Measurements from ENCODE around the gene WDR1.

Gene WDR1

GRCh38 chr4:10157478-10158332 lies 41.1 kb upstream of the WDR1 start:
- no peak overlapping the region for H3K9ac ChIP-seq (ENCODE audit: low read depth in 1 of 2, low read length in 2 of 2)
- no peaks in the 10 kb centered on the region for H3K36me3 ChIP-seq (ENCODE audit: control insufficient read depth in 2 of 2, insufficient read depth in 2 of 2, low read length in 2 of 2)
- no peak overlapping the region for H3K27ac ChIP-seq (ENCODE audit: low read depth in 2 of 2, low read length in 2 of 2)
- H3K27me3 ChIP-seq (ENCODE audit: control insufficient read depth in 2 of 2, insufficient read depth in 2 of 2, low read length in 2 of 2): no peaks in the 10 kb centered on the region
- peaks cover 0 to 4% of the 10 kb centered on the region in 2 donors for H3K4me1 ChIP-seq (ENCODE audit: control insufficient read depth in 2 of 2, insufficient read depth in 2 of 2, low read length in 2 of 2)
- no peak overlapping the region for H3K4me3 ChIP-seq (ENCODE audit: low read length in 2 of 2)
- H3K9me3 ChIP-seq (ENCODE audit: control insufficient read depth in 2 of 2, low read length in 2 of 2): no peaks in the 10 kb centered on the region

- Histone ChIP-seq H3K9ac (ENCODE audit: low read depth in 1 of 2, low read length in 2 of 2) (no peak overlapping the region), H3K9me3 (ENCODE audit: control insufficient read depth in 2 of 2, low read length in 2 of 2) (no peaks in the 10 kb centered on the region), H3K27me3 (ENCODE audit: control insufficient read depth in 2 of 2, insufficient read depth in 2 of 2, low read length in 2 of 2) (peaks cover 0 to 2% of the 10 kb centered on the region in 2 donors), H3K27ac (ENCODE audit: low read depth in 2 of 2, low read length in 2 of 2) (no peak overlapping the region), H3K4me1 (ENCODE audit: control insufficient read depth in 2 of 2, insufficient read depth in 2 of 2, low read length in 2 of 2) (no peaks in the 10 kb centered on the region), H3K4me3 (ENCODE audit: low read length in 2 of 2) (no peak overlapping the region), H3K36me3 (ENCODE audit: control insufficient read depth in 2 of 2, insufficient read depth in 2 of 2, low read length in 2 of 2) (no peaks in the 10 kb centered on the region)
Measured at GRCh38 chr4:10154241-10154640, 37.6 kb upstream of the WDR1 start.

GRCh38 chr4:10153161-10153560 lies 36.6 kb upstream of the WDR1 start:
- Histone ChIP-seq H3K9ac (ENCODE audit: low read depth in 1 of 2, low read length in 2 of 2) (no peak overlapping the region), H3K9me3 (ENCODE audit: control insufficient read depth in 2 of 2, low read length in 2 of 2) (no peaks in the 10 kb centered on the region), H3K4me1 (ENCODE audit: control insufficient read depth in 2 of 2, insufficient read depth in 2 of 2, low read length in 2 of 2) (no peaks in the 10 kb centered on the region), H3K27me3 (ENCODE audit: control insufficient read depth in 2 of 2, insufficient read depth in 2 of 2, low read length in 2 of 2) (peaks cover 0 to 2% of the 10 kb centered on the region in 2 donors), H3K27ac (ENCODE audit: low read depth in 2 of 2, low read length in 2 of 2) (no peak overlapping the region), H3K4me3 (ENCODE audit: low read length in 2 of 2) (no peak overlapping the region), H3K36me3 (ENCODE audit: control insufficient read depth in 2 of 2, insufficient read depth in 2 of 2, low read length in 2 of 2) (no peaks in the 10 kb centered on the region)

- Histone ChIP-seq H3K4me3 (ENCODE audit: low read length in 2 of 2) (no peak overlapping the region), H3K9me3 (ENCODE audit: control insufficient read depth in 2 of 2, low read length in 2 of 2) (no peaks in the 10 kb centered on the region), H3K4me1 (ENCODE audit: control insufficient read depth in 2 of 2, insufficient read depth in 2 of 2, low read length in 2 of 2) (no peaks in the 10 kb centered on the region), H3K27me3 (ENCODE audit: control insufficient read depth in 2 of 2, insufficient read depth in 2 of 2, low read length in 2 of 2) (peaks cover 0 to 2% of the 10 kb centered on the region in 2 donors), H3K27ac (ENCODE audit: low read depth in 2 of 2, low read length in 2 of 2) (no peak overlapping the region), H3K36me3 (ENCODE audit: control insufficient read depth in 2 of 2, insufficient read depth in 2 of 2, low read length in 2 of 2) (no peaks in the 10 kb centered on the region), H3K9ac (ENCODE audit: low read depth in 1 of 2, low read length in 2 of 2) (no peak overlapping the region)
Measured at GRCh38 chr4:10151182-10151581, 34.6 kb upstream of the WDR1 start.

- Histone ChIP-seq H3K9me3 (ENCODE audit: control insufficient read depth in 2 of 2, low read length in 2 of 2) (no peaks in the 10 kb centered on the region), H3K4me1 (ENCODE audit: control insufficient read depth in 2 of 2, insufficient read depth in 2 of 2, low read length in 2 of 2) (peaks cover 0 to 4% of the 10 kb centered on the region in 2 donors), H3K4me3 (ENCODE audit: low read length in 2 of 2) (no peak overlapping the region), H3K36me3 (ENCODE audit: control insufficient read depth in 2 of 2, insufficient read depth in 2 of 2, low read length in 2 of 2) (no peaks in the 10 kb centered on the region), H3K27me3 (ENCODE audit: control insufficient read depth in 2 of 2, insufficient read depth in 2 of 2, low read length in 2 of 2) (no peaks in the 10 kb centered on the region), H3K9ac (ENCODE audit: low read depth in 1 of 2, low read length in 2 of 2) (no peak overlapping the region), H3K27ac (ENCODE audit: low read depth in 2 of 2, low read length in 2 of 2) (no peak overlapping the region)
Measured at GRCh38 chr4:10144966-10145365, 28.4 kb upstream of the WDR1 start.

GRCh38 chr4:10144479-10144878 lies 27.9 kb upstream of the WDR1 start:
- no peaks in the 10 kb centered on the region for H3K36me3 ChIP-seq (ENCODE audit: control insufficient read depth in 2 of 2, insufficient read depth in 2 of 2, low read length in 2 of 2)
- H3K27ac ChIP-seq (ENCODE audit: low read depth in 2 of 2, low read length in 2 of 2): no peak overlapping the region
- no peak overlapping the region for H3K4me3 ChIP-seq (ENCODE audit: low read length in 2 of 2)
- no peak overlapping the region for H3K9ac ChIP-seq (ENCODE audit: low read depth in 1 of 2, low read length in 2 of 2)
- no peaks in the 10 kb centered on the region for H3K9me3 ChIP-seq (ENCODE audit: control insufficient read depth in 2 of 2, low read length in 2 of 2)
- no peaks in the 10 kb centered on the region for H3K27me3 ChIP-seq (ENCODE audit: control insufficient read depth in 2 of 2, insufficient read depth in 2 of 2, low read length in 2 of 2)
- peaks cover 0 to 4% of the 10 kb centered on the region in 2 donors for H3K4me1 ChIP-seq (ENCODE audit: control insufficient read depth in 2 of 2, insufficient read depth in 2 of 2, low read length in 2 of 2)

- Histone ChIP-seq H3K9ac (ENCODE audit: low read depth in 1 of 2, low read length in 2 of 2) (no peak overlapping the region), H3K9me3 (ENCODE audit: control insufficient read depth in 2 of 2, low read length in 2 of 2) (no peaks in the 10 kb centered on the region), H3K27me3 (ENCODE audit: control insufficient read depth in 2 of 2, insufficient read depth in 2 of 2, low read length in 2 of 2) (no peaks in the 10 kb centered on the region), H3K36me3 (ENCODE audit: control insufficient read depth in 2 of 2, insufficient read depth in 2 of 2, low read length in 2 of 2) (no peaks in the 10 kb centered on the region), H3K4me1 (ENCODE audit: control insufficient read depth in 2 of 2, insufficient read depth in 2 of 2, low read length in 2 of 2) (peaks cover 0 to 4% of the 10 kb centered on the region in 2 donors), H3K27ac (ENCODE audit: low read depth in 2 of 2, low read length in 2 of 2) (no peak overlapping the region), H3K4me3 (ENCODE audit: low read length in 2 of 2) (no peak overlapping the region)
Measured at GRCh38 chr4:10143171-10143570, 26.6 kb upstream of the WDR1 start.

GRCh38 chr4:10140866-10141759 lies 24.5 kb upstream of the WDR1 start:
- Histone ChIP-seq H3K9me3 (ENCODE audit: control insufficient read depth in 2 of 2, low read length in 2 of 2) (no peaks in the 10 kb centered on the region), H3K4me1 (ENCODE audit: control insufficient read depth in 2 of 2, insufficient read depth in 2 of 2, low read length in 2 of 2) (peaks cover 0 to 4% of the 10 kb centered on the region in 2 donors), H3K27ac (ENCODE audit: low read depth in 2 of 2, low read length in 2 of 2) (no peak overlapping the region), H3K9ac (ENCODE audit: low read depth in 1 of 2, low read length in 2 of 2) (no peak overlapping the region), H3K27me3 (ENCODE audit: control insufficient read depth in 2 of 2, insufficient read depth in 2 of 2, low read length in 2 of 2) (no peaks in the 10 kb centered on the region), H3K36me3 (ENCODE audit: control insufficient read depth in 2 of 2, insufficient read depth in 2 of 2, low read length in 2 of 2) (no peaks in the 10 kb centered on the region), H3K4me3 (ENCODE audit: low read length in 2 of 2) (no peak overlapping the region)

GRCh38 chr4:10139518-10139917 lies 22.9 kb upstream of the WDR1 start:
- H3K9me3 ChIP-seq (ENCODE audit: control insufficient read depth in 2 of 2, low read length in 2 of 2): no peaks in the 10 kb centered on the region
- H3K4me3 ChIP-seq (ENCODE audit: low read length in 2 of 2): no peak overlapping the region

GRCh38 chr4:10135260-10135659 lies 18.7 kb upstream of the WDR1 start:
- no peak overlapping the region for H3K4me3 ChIP-seq (ENCODE audit: low read length in 2 of 2)
- peaks cover 0 to 2% of the 10 kb centered on the region in 2 donors for H3K4me1 ChIP-seq (ENCODE audit: control insufficient read depth in 2 of 2, insufficient read depth in 2 of 2, low read length in 2 of 2)
- H3K9ac ChIP-seq (ENCODE audit: low read depth in 1 of 2, low read length in 2 of 2): no peak overlapping the region
- no peaks in the 10 kb centered on the region for H3K9me3 ChIP-seq (ENCODE audit: control insufficient read depth in 2 of 2, low read length in 2 of 2)
- H3K36me3 ChIP-seq (ENCODE audit: control insufficient read depth in 2 of 2, insufficient read depth in 2 of 2, low read length in 2 of 2): no peaks in the 10 kb centered on the region
- H3K27ac ChIP-seq (ENCODE audit: low read depth in 2 of 2, low read length in 2 of 2): no peak overlapping the region
- no peaks in the 10 kb centered on the region for H3K27me3 ChIP-seq (ENCODE audit: control insufficient read depth in 2 of 2, insufficient read depth in 2 of 2, low read length in 2 of 2)

More at GRCh38 chr4:10139518-10139917, 22.9 kb upstream of the WDR1 start:
- Histone ChIP-seq H3K9ac (ENCODE audit: low read depth in 1 of 2, low read length in 2 of 2) (no peak overlapping the region), H3K4me1 (ENCODE audit: control insufficient read depth in 2 of 2, insufficient read depth in 2 of 2, low read length in 2 of 2) (peaks cover 0 to 4% of the 10 kb centered on the region in 2 donors), H3K36me3 (ENCODE audit: control insufficient read depth in 2 of 2, insufficient read depth in 2 of 2, low read length in 2 of 2) (no peaks in the 10 kb centered on the region), H3K27ac (ENCODE audit: low read depth in 2 of 2, low read length in 2 of 2) (no peak overlapping the region), H3K27me3 (ENCODE audit: control insufficient read depth in 2 of 2, insufficient read depth in 2 of 2, low read length in 2 of 2) (no peaks in the 10 kb centered on the region)

Measured in mucosa of rectum (tissue), 2 donors.